Measurements from ENCODE around the gene MEIS3. TPM values are rescaled to one million over a fixed set of nuclear protein-coding genes. Genes with fewer than 3 reads are reported as not detected.

MEIS3 gene
- polyA plus RNA-seq, 1 of the 3 experiments (the other 2 are of a cell fraction), result 69.8 TPM

DNA sequence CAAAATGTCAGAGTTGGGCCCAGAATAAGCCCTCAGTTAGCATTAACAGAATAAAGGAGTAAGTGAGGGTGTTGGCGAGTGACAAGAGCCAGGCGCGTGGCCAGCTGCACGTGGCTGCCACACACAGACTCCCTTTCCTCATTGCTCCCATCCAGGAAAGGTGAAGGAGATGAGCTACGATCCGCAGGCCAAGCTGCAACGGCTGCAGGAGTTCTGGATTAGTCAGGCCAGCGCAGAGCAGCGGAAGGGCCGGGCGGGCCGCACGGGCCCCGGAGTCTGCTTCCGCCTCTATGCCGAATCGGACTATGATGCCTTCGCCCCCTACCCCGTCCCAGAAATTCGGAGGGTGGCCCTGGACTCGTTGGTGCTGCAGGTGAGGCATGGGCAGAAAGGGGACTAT, 57.0 kb downstream of the MEIS3 start:
- peaks cover 3% of the 10 kb centered on the region; the same call in 1 of the 2 replicates for H3K79me2 ChIP-seq (ENCODE audit: insufficient read depth)
- WGBS (ENCODE audit: low lambda C conversion rate), result 95% methylated on average over 19 of the region's 21 CpGs
- H3K36me3 ChIP-seq (replicated peaks in 1 of 2; ENCODE audit: control insufficient read depth in 1 of 2, insufficient read depth in 2 of 2, low read length in 1 of 2), result peaks cover 31 to 36% of the 10 kb centered on the region in 2 experiments
- H3K9ac ChIP-seq, result no peak overlapping the region
- TF ChIP-seq MXI1 (IDR thresholded peaks at IDR 0.05; ENCODE audit: low read depth, low read length) (no peak), FOXM1 (IDR thresholded peaks at IDR 0.05; ENCODE audit: low read depth) (no peak), RXRA (IDR thresholded peaks at IDR 0.05; ENCODE audit: borderline replicate concordance, low read depth) (no peak), TEAD4 (IDR thresholded peaks at IDR 0.05; ENCODE audit: borderline replicate concordance, insufficient read depth) (no peak), GATA2 (CRISPR knock-in tag; IDR thresholded peaks at IDR 0.05) (no peak), EP300 (IDR thresholded peaks at IDR 0.05; ENCODE audit: borderline replicate concordance in 1 of 2, low read depth in 1 of 2, low read length in 1 of 2) (no peak), USF2 (IDR thresholded peaks at IDR 0.05; ENCODE audit: borderline replicate concordance, low read depth, low read length) (no peak), MEF2A (IDR thresholded peaks at IDR 0.05; ENCODE audit: borderline replicate concordance, low read depth) (no peak), RFX5 (IDR thresholded peaks at IDR 0.05; ENCODE audit: low read length) (no peak), NFIC (IDR thresholded peaks at IDR 0.05; ENCODE audit: borderline replicate concordance) (no peak), SMC3 (IDR thresholded peaks at IDR 0.05; ENCODE audit: low read depth, low read length) (no peak), FOSL2 (IDR thresholded peaks at IDR 0.05; ENCODE audit: borderline replicate concordance, low read depth) (no peak), POLR2AphosphoS5 (IDR thresholded peaks at IDR 0.05; ENCODE audit: low read depth, low read length) (no peak), EZH2phosphoT487 (IDR thresholded peaks at IDR 0.05; ENCODE audit: borderline replicate concordance, low read depth) (no peak), REST (IDR thresholded peaks at IDR 0.05; ENCODE audit: low read depth, low read length) (no peak), NRF1 (IDR thresholded peaks at IDR 0.05; ENCODE audit: low read depth, low read length) (no peak), CHD2 (IDR thresholded peaks at IDR 0.05; ENCODE audit: low read length, partially characterized antibody) (no peak)
- TF ChIP-seq, protein P1, sequence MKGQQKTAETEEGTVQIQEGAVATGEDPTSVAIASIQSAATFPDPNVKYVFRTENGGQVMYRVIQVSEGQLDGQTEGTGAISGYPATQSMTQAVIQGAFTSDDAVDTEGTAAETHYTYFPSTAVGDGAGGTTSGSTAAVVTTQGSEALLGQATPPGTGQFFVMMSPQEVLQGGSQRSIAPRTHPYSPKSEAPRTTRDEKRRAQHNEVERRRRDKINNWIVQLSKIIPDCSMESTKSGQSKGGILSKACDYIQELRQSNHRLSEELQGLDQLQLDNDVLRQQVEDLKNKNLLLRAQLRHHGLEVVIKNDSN (IDR thresholded peaks at IDR 0.05; ENCODE audit: borderline replicate concordance, low read depth), result no peak
- TF ChIP-seq, protein P2, sequence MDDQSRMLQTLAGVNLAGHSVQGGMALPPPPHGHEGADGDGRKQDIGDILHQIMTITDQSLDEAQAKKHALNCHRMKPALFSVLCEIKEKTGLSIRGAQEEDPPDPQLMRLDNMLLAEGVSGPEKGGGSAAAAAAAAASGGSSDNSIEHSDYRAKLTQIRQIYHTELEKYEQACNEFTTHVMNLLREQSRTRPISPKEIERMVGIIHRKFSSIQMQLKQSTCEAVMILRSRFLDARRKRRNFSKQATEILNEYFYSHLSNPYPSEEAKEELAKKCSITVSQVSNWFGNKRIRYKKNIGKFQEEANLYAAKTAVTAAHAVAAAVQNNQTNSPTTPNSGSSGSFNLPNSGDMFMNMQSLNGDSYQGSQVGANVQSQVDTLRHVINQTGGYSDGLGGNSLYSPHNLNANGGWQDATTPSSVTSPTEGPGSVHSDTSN (IDR thresholded peaks at IDR 0.05), result no peak
- TF ChIP-seq, protein P3, sequence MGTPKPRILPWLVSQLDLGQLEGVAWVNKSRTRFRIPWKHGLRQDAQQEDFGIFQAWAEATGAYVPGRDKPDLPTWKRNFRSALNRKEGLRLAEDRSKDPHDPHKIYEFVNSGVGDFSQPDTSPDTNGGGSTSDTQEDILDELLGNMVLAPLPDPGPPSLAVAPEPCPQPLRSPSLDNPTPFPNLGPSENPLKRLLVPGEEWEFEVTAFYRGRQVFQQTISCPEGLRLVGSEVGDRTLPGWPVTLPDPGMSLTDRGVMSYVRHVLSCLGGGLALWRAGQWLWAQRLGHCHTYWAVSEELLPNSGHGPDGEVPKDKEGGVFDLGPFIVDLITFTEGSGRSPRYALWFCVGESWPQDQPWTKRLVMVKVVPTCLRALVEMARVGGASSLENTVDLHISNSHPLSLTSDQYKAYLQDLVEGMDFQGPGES (IDR thresholded peaks at IDR 0.05; ENCODE audit: low read depth, low read length), result no peak
- H4K20me1 ChIP-seq (ENCODE audit: insufficient read depth), result no peaks in the 10 kb centered on the region
- H3K4me2 ChIP-seq, result no peak overlapping the region
- H3K4me1 ChIP-seq (ENCODE audit: control insufficient read depth in 1 of 2, insufficient read depth in 2 of 2, low read depth in 1 of 2, low read length in 1 of 2), result no peaks in the 10 kb centered on the region
- POLR2A ChIA-PET, result no interaction called here
- peak; percentile 5 for DNase-seq
- H2AFZ ChIP-seq (ENCODE audit: low read depth), result no peak overlapping the region
- H3K27ac ChIP-seq (ENCODE audit: low read depth in 2 of 2, low read length in 1 of 2), result no peak overlapping the region
- H3K27me3 ChIP-seq (ENCODE audit: insufficient read depth), result no peaks in the 10 kb centered on the region
- peaks cover 5% of the 10 kb centered on the region for H3F3A ChIP-seq (replicated peaks; ENCODE audit: insufficient read depth)
- no peak overlapping the region for H3K4me3 ChIP-seq (ENCODE audit: low read depth in 2 of 2, low read length in 1 of 2)
- no peaks in the 10 kb centered on the region for H3K9me3 ChIP-seq
- H3K9me2 ChIP-seq, result no peaks in the 10 kb centered on the region
- CTCF ChIA-PET, result interaction anchor here (1.5 to 2.7 kb wide), 3 partner anchors 14 to 58 kb away, joined by 4 to 12 read pairs (median 6); partner anchors contain the start of gene DHX34

Data from SK-N-SH (cell line).